ENCODE data around the gene APCDD1L.
"Not testable (repeated sequence)": the region's sequence is repeated elsewhere in the genome, so short reads cannot be mapped to it uniquely, and the experiment has no call there.

Gene APCDD1L

DNA sequence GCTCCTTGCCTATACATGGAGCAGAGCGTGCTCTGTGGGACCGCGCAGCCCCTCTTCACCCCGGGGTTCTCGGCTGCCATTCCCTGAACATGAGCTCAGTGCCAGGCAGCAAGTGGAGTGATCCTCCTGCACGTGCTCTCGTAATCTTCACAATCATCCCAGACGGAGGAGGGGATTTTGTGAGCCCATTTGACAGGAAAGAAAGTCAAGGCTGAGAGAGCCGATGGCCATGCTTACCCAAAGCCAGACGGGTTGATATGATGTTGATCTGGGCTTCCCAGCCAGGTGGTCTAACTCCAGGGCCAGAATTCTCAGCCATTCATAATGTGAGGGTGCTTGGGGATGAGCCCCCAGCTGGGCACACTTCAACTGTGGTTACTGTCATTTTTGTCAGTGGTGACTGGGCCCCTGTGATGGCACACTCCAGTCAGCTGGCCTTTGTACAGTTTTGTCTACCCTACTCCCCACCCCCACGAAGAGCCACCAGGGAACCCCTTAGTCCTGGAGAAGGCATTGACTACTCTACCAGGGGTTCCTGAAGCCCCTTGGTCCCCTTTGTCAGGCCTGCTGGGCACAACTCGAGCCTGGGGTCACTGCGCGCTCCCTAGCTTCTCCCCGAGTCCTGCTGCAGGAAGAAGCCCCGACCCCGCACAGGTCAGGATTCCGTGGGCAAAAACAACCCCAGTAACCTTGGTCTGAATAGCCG, 1.5 kb downstream of the APCDD1L start:
- no peak for DNase-seq

DNA sequence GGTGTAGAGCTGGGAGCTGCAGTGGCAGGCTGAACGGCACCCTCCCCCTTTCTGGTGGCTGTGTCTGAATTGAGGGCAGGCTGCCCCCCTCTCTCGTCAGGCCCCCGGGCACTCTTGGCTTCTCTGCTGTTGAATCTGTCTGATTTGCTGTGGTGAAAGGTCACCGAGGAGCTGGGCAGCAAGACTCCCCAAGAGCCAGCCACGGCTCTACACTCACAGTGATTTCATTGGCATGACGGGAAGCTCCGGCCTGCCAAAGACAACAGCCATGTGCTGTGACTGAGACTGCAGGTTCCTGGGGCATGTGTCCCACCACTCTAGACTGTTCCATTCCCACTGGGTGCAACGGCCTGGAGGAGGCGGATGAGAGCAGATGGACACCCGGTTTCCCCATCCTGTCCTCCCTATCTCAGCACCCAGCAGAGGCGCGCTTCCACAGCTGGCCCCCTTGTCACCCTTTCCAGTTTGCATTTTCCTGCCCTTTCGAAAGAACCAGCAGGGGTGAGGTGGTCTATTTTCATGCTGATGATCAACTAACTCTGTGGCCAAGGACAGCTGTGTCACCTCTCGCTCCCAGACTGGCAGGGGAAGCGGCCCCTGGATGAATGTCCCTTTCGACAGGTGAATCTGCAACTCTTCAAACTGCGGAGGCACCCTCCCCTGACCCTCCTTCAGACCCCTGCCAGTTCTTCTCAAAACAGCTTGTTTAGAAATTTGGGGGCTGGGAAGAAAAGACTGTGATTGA, 2.2 kb downstream of the APCDD1L start:
- no peak for DNase-seq

DNA sequence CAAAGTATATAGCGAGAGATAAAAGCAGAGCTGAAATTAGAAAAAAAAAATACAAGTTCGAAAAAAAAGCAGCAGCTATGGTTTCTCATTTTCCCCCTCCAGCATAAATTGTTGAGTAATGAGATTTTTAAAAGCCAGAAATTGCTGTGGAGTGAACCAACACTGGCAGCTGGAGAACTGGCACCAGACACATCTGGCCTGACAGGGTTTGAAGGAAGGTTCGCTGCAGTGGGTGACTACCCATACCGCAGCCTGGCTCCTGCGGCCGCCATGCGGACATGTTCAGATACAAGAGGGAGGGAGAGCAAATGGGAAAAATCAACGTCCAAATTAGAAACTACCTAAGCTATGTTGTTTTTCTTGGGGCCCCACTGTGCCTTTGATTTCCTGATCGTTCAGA, 3.3 kb downstream of the APCDD1L start:
- DNase-seq: no peak

DNA sequence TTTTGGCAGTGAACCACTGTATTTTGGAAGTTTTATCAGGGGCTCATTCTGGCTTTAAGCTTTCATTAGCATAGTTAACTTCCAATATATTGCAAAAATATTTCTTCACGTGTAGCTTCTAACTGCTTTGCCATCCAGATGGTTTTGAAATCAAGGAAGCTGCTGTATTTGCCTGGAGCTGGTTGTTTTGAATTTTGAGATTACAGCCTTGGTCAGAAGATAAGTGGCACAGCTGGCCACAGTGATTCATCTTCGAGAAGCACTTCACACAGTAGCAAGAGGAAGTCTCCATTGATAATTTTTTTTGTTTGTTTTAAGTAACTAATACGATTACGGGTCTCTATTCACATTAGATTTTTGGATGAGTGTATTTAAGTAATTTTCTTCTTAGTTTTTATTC, 3.8 kb downstream of the APCDD1L start:
- no peak for DNase-seq

DNA sequence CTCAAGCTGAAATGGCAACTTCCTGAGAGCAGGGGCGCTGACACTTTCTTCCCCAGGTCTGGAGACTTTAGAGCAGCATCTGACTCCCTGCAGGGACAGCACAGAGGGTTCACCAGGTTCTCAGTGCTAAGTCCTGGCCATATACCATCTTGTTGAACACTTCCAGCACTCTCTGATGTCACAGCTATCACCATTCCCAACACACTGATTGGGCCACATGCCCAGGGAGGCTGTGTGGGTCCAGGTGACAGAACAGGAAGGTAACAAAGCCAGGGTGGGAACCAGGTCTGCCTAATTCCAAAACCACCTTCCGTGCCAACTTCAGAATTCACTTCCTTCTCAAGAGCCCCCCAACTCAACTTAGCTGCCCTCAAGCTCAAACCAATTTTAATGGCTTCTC, 4.3 kb downstream of the APCDD1L start:
- no peak for DNase-seq

DNA sequence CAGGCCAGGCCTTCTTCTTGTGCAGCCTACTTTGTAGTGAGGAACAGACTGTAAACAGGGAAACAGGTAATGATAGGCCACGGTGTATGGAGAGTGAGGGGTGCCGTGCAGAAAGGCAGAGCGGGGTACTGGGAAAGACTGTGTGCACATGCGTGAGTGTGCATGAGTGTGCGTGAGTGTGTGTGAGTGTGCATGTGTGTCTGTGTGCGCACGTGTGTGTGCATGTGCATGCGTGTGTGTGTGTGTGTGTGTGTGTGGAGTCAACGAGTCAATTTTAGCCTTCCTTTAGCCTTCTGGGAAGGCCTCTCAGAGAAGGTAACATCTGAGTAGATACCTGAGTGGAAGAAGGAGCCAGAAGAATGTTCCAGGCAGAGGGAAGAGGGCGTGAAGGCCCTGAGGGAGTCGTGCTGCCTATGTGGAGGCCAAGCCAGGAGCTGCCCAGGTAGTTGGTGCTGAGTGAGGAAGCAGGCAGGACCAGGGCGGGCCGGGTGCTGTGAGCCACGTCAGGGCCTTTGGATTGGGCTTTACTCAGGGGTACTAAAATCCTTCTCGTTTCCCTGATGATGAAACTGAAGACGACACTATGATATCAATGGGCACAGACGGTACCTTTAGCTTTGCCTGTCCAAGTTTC, 6.3 kb downstream of the APCDD1L start:
- no peak for DNase-seq

DNA sequence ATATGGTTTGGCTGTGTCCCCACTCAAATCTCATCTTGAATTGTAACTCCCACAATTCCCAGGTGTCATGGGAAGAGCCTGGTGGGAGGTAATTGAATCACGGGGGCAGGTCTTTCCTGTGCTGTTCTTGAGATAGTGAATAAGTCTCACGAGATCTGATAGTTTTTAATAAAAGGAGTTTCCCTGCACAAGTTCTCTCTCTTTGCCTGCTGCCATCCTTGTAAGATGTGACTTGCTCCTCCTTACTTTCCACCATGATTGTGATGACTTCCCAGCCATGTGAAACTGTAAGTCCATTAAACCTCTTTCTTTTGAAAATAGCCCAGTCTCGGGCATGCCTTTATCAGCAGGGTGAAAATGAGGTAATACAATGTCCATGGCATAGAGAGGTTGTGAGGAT, 8.2 kb downstream of the APCDD1L start:
- not testable (repeated sequence) for DNase-seq

DNA sequence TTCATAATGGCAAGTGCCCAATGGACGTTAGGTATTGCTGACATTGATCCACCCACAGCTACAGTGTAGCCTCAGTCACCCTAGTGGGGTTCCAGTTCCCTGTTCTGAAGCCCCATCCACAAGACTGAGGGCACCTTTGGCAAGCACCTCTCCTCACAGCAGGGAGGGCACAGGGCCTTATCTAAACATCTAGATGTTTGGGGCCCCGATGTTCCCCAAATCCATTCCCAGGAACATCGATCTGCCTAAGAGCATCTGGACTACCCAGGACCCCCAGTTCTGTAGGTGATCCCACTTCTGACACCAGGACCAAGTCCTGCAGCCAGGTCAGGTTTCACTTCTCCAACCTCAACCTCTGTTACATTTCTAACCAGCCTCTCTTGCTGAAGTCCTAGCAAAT, 10.6 kb downstream of the APCDD1L start:
- DNase-seq: no peak

DNA sequence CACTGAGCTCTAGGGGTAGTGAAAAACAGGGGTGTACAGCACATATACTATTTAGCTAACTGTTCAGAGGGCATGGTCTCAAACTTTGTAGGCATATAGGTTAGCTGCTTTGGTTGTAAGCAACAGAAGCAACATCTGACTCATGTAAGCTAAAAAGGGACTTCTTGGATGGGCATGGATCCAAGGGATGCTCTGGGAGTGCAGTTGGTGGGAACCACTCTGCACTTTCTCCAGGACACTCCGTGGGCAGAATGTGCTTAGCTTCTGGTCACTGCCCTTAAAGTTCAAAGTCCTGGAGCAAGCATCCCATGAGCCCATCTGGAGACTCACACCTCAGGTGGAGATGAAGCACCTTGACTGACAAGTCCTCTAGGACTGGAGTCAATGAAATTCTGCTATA, 11.5 kb downstream of the APCDD1L start:
- no peak for DNase-seq

DNA sequence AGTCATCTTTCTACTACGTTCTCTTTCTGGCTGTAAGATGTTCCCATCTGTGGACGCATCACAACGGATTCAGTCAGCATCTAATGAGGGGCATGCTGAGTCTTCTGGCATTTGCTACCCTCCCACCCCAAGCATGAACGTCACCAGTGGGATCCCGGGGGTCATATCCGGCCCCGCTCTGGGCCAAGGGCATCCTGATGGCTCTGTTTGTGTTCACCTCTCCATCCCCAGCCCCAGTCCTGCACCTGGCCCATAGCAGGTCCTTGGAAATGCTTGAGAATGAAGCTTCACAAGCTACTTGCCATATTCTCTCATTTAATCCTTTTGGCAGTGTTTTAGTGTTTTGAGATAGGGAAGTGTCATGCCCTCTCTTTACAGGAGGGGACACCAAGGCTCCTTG, 14.9 kb downstream of the APCDD1L start:
- DNase-seq: no peak

DNA sequence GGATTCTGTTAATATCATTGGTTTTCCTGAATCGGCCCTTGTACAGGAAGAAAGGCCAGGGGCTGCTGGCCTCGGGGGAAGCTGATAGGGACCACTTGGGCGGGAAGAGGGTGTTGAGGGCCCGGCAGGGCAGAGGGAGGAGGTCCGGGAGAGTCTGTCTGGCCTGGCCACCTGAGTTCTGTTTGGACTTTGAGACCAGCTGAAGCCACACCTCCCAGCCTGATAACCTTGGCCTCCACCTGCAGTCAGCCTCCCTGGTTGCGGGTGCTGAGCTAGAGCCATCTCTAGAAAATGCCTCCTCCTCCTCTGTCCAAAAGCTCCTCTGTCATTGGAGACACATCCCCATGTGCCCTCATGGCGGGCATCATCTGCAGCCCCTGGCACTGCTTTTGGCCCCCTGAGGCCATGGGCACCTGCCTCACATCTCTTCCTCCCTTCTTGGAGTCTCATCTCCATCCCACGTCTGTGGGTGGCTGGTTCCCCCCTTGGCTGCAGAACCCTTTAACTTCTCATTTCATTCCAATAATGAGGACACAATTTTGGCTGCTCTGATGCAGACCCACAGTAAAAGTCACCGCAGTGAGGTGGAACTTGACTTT, 16.6 kb downstream of the APCDD1L start:
- no peak for DNase-seq

DNA sequence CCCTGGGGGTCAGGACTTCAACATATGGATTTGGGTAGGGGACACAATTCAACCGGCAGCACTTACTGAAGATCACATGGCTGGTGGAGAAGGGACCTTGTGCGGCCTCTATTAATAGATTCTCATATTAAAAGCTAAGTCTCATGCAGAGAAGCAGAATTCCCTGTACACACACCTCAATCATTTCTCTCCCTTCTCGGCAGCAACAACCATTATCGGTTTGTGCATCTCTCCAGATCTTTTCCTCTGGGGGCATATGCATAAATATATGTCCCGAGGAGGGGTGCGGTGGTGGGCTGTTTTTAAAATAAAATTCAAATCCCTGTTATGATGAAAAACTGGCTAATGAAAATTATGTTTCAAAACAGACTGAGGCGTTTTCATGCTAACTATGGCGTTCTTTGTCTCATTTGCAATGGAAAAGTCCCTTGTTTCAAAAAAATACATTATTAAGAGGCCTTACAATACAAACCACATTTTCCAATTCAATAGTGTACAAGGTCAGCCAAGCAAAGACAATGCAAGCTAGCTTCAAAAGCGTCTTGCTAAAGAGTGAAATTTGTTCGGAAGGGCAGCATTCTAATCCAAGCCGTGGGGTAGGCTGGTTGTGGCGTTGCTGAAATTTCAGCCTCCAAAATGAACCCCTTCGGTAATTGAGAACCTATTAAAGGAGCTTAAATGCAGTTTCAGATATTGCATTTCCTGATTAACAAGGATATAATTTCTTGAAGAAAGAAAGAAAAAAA, 17.3 kb downstream of the APCDD1L start:
- DNase-seq: no peak

DNA sequence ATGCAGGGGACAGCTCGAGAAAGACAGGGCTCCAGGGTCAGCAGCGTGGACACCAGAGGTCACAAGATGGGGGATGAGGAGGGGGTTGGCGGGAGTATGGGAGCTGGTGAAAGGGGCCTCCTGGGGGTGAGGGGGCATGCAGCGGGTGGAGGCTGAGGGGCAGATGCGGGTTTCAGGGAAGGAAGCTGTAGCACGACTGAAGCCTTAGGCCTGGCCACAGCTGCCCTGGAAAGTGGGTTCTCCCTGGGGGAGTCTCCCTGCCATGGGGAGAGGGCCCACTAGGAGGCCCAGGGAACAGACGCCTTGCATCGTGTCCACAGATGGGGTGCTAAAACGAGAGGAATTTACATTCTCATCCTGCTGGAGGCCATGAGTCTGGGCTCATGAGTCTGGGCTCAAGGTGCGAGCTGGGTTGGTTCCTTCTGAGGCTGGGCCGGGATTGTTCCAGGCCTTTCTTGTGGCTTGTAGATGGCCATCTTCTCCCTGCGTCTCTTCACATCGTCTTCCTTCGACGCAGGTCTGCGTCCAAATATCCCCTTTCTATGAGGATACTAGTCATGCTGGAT, 18.0 kb downstream of the APCDD1L start:
- no peak for DNase-seq

DNA sequence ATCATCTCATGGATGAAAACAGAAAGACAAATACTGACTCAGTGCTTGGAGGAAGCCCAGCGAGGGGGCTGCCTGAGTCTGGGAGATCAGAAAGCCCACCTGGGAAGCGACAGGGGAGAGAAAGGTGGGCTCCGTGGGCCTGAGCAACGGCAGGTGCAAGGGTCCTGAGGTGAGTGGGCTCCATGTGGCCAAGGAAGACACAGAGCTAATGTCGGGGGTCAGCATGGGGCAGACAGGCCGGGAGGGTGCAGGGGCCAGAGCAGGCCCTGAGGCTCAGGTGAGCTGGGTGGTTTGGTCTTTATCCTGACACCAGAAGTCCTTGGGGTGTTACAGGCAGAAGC, 18.8 kb downstream of the APCDD1L start:
- no peak for DNase-seq

DNA sequence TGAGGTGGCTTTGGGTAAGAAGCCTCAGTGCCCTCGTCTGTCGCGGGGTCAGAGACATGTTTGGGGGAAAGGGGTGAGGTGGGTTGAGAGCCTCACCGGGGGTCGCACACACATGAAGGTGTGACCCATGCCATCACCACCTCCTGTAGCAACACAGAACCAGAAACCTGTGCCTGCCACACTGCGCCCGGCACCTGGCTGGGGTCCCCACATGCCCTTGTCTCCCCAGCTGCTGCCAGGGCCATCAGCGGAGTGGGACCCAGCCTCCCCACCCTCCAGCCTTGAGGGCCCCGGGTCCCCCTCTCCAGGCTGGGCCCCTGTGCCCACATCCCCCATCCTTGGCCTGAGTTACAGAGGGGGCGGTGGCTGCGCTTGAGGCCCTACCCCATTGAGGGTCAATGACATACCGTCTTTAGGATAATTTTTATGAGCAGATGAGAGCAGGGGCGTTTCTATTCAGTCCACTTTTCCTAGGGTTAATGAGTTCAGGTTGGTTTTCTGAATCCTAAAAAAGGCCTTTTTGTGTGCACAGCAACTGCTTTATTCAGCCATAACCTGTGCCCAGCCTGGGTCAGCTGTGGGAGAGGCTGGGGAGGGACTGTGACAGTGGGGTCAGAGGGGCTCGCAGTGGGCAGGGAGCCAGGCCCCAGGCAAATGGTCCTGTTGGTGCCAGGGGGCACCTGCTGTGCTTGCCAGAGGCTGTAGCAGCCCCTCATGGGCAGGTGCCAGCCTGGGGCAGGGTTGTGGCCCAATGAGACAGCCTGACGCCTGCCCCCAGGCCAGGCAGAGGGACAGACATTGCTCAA, 19.4 kb downstream of the APCDD1L start:
- DNase-seq: no peak

DNA sequence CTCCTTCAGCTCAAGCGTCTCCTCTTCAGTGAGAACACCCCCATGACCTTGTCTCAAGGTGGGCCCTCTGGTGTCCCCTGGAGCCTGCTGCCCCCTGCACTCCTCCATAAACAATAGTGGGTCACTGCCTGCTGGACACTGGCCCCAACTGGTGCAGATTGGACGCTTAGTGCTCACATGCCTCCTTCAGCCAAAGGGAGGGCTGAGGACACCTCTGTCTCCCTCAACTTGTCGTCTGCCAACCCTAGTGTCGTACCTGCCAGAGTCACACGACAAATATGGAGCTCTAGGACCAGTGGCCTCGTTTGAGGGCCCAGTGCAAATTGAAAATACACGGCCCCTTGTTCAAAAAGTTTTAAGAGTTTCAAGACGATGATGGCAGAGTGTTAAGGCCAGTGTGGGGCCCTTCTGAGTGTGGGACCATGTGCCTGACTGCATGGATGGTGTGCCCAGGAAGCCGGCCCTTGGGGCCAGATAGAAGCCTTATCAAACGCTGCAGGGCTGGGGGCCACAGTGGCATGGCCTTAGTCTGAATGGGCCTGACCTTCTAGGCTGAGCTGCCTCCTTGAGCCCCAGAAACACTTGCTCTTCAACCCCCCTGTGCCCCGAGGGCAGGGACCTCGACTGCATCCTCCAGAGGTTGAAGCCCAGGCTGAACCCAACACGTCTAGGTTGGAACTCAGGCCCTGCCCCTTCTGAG, 20.1 kb downstream of the APCDD1L start:
- DNase-seq: no peak

DNA sequence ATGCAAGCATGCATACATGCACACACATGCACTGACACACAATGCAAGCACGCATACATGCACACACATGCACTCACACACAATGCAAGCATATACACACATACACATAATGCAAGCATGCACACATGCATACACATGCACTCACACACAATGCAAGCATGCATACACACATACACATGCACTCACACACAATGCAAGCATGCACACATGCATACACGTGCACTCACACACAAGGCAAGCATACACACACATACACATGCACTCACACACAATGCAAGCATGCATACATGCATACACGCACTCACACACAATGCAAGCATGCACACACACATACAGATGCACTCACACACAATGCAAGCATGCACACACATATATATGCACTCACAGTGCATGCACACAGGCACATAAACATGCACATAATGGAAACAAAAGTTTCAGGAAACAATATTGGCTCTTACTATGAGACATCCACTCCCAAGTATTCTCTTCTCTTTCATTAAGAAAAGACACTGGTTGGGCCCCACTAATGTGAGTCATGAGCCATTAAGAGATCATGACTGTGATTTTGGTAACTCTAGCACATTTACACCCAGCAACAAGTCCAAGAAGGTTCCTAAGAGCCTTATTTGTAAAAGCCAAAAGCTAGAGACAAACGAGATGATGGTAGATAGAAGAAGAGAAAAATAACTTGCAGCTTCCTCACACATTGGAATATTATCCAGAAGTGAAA, 22.2 kb downstream of the APCDD1L start:
- no peak for DNase-seq

DNA sequence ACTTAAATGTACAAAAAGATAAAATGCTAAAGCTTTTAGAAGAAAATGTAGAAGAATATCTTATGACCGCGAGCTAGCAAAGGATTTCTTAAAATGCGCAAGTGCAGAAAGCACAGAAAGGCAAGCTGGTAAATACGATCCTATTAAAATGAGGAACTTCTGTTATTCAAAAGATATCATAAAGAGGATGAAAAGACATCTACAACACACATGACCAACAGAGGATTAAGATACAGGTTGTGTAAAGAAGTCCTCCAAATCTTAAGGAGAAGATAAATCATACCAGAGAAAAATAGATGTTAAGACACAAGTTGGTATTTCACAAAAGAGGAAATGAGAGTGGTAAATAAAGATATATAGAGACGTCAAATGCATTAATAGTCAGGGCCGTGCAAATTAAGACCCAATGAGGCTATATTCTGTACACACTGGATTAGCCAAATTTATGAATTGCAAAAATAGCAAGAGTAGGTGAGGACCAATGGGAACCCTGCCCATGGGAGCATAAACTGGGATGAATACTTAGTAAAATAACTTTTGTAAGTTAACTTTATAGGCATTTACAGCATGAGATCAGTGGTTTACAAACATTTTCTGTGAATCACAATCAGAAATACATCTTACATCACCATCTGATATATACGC, 23.0 kb downstream of the APCDD1L start:
- no peak for DNase-seq

DNA sequence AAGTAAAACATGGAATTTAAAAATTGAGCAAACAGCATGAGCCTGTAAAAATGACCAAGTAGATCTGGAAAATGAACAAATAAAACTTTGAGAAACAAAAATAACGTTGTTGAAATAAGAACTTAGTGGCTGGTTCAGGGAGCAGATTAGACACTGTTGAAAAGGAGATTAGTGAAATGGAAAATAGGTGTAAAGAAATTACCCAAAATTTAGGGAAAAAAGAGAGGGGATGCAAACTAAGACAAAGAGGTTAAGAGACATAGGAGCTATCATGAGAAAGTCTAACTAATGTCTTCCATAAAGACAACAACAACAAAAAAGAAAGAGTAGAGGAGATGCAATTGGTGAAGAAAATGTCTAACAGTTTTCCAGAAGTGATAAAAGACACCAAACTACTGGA, 29.0 kb downstream of the APCDD1L start:
- DNase-seq: no peak

DNA sequence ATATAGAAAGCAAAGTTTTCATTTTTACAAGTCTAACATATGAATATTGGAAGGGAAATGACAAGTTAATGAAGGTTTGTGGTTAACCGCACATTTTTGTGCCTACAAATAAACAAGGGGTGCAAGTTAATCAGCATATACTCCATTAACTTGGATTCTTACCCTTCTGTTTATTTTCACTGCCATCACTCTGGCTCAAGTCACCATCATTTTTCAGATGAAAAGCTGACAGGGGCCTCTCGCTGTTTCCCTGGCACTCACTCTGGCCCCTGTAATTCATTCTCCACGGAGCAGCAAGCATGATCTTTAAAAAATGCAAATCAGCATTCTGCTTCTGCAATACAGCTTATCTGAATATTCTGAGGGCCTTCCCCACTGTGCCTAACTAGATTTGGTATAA, 29.8 kb downstream of the APCDD1L start:
- DNase-seq: no peak
